ENCODE results near the gene MTUS2.

MTUS2 gene

GRCh38 chr13:29543230-29544215 is 723.4 kb downstream of the MTUS2 start:
- H3K27ac ChIP-seq, result no peak overlapping the region
- H3K4me3 ChIP-seq, result no peak overlapping the region

DNA sequence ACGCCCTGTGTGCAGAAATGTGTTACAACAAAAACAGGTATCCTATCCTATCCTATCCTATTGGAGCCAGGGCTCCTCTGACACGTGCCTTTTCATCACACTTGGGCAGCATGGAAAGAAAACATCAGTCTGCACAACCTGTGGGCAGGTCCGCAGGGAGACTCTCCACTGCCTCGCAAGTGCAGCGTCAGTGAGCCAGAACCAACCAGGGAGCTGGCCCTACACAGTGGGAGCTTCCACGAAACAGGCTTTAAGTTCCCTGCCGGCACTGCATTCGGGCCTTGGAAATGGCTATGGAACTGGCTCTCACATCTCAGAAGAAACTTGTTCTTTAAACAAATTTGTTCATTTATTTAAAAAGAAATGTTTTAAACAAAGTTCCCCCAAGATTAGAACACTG is 725.8 kb downstream of the MTUS2 start:
- Histone ChIP-seq H3K4me3 (no peak overlapping the region), H3K27ac (no peak overlapping the region)

DNA sequence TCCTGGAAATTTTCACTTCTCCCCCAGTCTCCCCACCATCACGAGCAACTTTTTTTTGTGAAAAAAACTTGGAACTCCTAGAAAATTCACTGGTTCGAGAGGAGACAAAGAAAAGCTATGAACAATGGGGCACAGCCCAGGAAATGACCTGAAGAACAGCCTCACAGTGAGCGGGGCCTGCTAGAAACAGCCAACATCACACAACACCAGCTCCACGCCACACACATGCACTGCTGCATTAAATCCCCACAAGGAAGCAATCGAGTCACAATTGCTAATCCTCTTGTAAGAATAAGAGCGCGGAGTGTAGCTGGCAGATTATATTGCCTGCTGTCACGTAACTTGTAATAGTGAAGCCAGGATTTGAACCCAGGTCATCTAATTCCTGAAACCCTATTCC is 726.5 kb downstream of the MTUS2 start:
- Histone ChIP-seq H3K27ac (peak overlapping the region in 1 of 21 experiments; percentile 17), H3K4me3 (no peak overlapping the region)

DNA sequence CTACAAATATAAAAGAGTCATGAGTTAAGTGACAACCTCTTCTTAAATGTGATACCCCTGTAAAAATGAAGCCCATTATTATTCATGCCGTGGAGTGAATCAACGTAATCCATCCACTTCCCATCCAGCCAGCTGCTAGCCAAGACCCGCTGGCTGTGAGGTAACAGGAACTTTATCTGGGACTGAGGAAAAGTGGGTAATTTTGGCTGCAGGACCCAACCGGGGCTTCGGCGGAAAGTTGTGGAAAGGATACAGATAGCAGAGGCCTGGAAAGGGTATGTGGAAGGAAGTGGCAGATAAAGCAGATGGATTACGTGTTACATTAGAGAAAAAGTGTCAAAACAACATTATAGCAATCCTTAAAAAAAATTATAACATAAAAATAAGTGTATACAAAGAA is 727.0 kb downstream of the MTUS2 start:
- Histone ChIP-seq H3K4me3 (no peak overlapping the region), H3K27ac (peak overlapping the region in 1 of 21 experiments; percentile 17)

- peak overlapping the region in 1 of 21 experiments; percentile 2 for H3K27ac ChIP-seq
- no peak overlapping the region for H3K4me3 ChIP-seq
Observed at GRCh38 chr13:29548722-29549121, 728.6 kb downstream of the MTUS2 start.

DNA sequence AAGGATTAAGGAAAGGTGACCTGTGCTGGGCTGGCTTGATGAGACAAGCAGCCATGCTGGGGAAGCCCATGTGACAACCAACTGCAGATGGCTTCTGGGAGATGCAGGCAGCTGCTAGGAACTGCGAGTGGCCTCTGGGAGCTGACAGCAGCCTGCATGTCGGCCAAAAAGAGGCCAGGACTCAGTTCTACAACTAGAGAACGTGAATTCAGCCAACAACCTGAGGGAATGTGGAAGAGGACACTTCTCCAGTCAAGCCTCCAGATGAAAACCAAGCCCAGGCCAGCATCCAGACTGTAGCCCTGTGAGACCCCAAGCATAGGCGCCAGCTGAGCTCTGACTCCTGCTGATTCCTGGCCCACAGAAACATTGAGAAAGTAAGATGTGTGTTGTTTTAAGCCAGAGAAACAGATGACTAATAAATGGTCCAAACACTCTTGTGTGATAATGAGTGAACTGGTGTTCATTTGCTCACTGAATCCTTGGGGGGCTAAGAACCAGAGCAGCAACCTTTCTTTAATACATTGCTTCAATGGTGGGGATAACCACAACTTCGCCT is 730.4 kb downstream of the MTUS2 start:
- no peak overlapping the region for H3K4me3 ChIP-seq

DNA sequence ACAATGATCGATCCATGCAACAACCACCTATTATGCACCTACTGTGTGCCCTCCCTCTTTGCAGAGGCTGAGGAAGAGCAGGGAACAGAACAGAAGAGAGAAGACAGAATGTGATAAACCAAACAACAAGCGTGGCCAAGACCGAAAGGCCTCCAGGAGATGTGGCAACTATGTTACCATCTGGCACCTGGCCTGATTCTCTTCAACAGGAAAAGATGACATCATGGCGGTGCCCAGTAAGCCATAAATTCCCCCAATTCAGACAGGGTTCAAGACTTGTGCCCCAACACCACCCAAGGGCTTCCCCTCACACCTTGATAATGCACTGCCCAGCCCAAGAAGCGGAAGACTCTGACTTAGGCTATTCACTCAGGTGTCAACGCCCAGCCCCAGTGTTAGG is 731.1 kb downstream of the MTUS2 start:
- no peak overlapping the region for H3K4me3 ChIP-seq
- no peak overlapping the region for H3K27ac ChIP-seq

More for the DNA sequence above, 730.4 kb downstream of the MTUS2 start:
- H3K27ac ChIP-seq, result no peak overlapping the region

Data from skin epidermis (tissue), 12 donors.